Testis (tissue), 2 donors: ENCODE data around the gene ZNF80.

Source experiments
- POLR2A ChIP-seq: fragments of 450-650 bp; IDR thresholded peaks from one replicate; pipeline ENCODE4 v1.6.1; 2017; ENCODE audit warnings: antibody characterized with exemption, mild to moderate bottlenecking, moderate library complexity
- TF ChIP-seq, protein P1 (sequence below), 3 experiments: fragments of 450-650 bp in 2 of 3; fragments of 200-600 bp in 1 of 3; sonication (generic) in 1 of 3; IDR thresholded peaks; one replicate each; pipeline ENCODE4 v1.5.1; 2016 to 2019; ENCODE audit warnings: antibody characterized with exemption in 3 of 3, mild to moderate bottlenecking in 2 of 3, moderate library complexity in 1 of 3

DNA sequence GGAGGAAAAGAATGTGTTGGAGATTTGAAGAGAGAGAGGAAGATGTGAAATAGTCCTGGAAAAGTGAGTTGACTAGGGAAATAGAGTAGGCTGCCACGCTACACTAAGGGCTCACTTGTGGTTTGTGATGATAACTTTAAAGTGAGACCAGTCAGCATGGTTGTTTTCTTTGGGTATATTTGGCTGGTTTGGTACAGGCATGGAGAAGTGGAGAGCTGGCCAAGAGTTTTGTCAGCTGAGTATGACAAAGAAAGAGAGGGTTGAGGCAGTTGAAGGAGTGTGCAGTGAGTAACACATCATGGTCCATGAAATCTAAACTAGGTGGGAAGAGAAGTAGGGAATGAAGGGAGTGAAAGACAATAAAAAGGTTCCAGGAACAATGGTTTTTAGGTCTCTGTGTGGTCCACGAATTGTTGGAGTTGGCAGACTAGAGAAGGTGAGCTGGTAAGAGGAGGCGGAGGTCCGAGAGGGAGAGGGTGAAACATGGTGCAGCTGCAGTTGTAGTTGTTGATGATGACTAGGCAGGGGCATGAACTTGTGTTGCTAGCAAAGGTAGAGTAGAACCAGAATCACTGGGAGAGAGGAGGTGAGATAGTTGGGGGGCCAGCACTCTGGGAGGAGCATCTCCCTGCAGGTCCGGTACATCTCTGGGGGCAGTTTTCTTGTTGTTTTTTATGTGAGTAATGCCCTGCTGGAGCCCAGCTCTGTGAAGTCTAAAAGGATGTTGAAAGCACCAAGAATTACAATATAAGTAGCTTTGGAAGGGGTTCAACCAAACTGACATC lies 21.0 kb downstream of the ZNF80 start:
- TF ChIP-seq, protein P1, sequence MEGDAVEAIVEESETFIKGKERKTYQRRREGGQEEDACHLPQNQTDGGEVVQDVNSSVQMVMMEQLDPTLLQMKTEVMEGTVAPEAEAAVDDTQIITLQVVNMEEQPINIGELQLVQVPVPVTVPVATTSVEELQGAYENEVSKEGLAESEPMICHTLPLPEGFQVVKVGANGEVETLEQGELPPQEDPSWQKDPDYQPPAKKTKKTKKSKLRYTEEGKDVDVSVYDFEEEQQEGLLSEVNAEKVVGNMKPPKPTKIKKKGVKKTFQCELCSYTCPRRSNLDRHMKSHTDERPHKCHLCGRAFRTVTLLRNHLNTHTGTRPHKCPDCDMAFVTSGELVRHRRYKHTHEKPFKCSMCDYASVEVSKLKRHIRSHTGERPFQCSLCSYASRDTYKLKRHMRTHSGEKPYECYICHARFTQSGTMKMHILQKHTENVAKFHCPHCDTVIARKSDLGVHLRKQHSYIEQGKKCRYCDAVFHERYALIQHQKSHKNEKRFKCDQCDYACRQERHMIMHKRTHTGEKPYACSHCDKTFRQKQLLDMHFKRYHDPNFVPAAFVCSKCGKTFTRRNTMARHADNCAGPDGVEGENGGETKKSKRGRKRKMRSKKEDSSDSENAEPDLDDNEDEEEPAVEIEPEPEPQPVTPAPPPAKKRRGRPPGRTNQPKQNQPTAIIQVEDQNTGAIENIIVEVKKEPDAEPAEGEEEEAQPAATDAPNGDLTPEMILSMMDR (IDR thresholded peaks at IDR 0.05): no peak
- TF ChIP-seq POLR2A: no peak
